Epithelial cell of esophagus (primary cell): Measurements from ENCODE around the gene ROS1.
A peak's percentile ranks its signal among the peaks of the same experiment; 100 is the strongest.
"Not testable (repeated sequence)": the region's sequence is repeated elsewhere in the genome, so short reads cannot be mapped to it uniquely, and the experiment has no call there.

Experiments used
- DNase-seq: peaks from one replicate; pipeline ENCODE4 v3.0.0; 2010; ENCODE audit warnings: low read depth
- H3K4me3 ChIP-seq: 2 replicates; pipeline ENCODE4 v1.5.1; 2011; ENCODE audit warnings: mild to moderate bottlenecking, low read length, control low read depth
- CTCF ChIP-seq: IDR thresholded peaks from 2 replicates; pipeline ENCODE4 v1.5.1; 2011; ENCODE audit warnings: low read depth, mild to moderate bottlenecking, low read length, control low read depth, inconsistent platforms; ENCODE audit not compliant: insufficient read depth; ENCODE audit errors: missing control alignments

Gene ROS1

GRCh38 chr6:117449549-117450439 is 24.1 kb upstream of the ROS1 start:
- TF ChIP-seq CTCF = peak; percentile 66
- no peak overlapping the region for H3K4me3 ChIP-seq
- DNase-seq = peak; percentile 78

GRCh38 chr6:117448732-117449485 is 23.2 kb upstream of the ROS1 start:
- peak; percentile 94 for DNase-seq
- no peak for TF ChIP-seq CTCF
- H3K4me3 ChIP-seq = no peak overlapping the region

GRCh38 chr6:117448011-117448410 is 22.3 kb upstream of the ROS1 start:
- no peak overlapping the region for H3K4me3 ChIP-seq
- no peak for DNase-seq
- no peak for TF ChIP-seq CTCF

GRCh38 chr6:117446861-117447260 is 21.1 kb upstream of the ROS1 start:
- no peak overlapping the region for H3K4me3 ChIP-seq
- DNase-seq = no peak
- no peak for TF ChIP-seq CTCF

- peak; percentile 63 for DNase-seq
- no peak overlapping the region for H3K4me3 ChIP-seq
- TF ChIP-seq CTCF = no peak
Measured at GRCh38 chr6:117444600-117444999, 18.9 kb upstream of the ROS1 start.

- not testable (repeated sequence) for H3K4me3 ChIP-seq, DNase-seq
Measured at GRCh38 chr6:117442313-117442712, 16.6 kb upstream of the ROS1 start.

- H3K4me3 ChIP-seq = no peak overlapping the region
- TF ChIP-seq CTCF = no peak
- DNase-seq = peak; percentile 86
Measured at GRCh38 chr6:117441824-117442264, 16.1 kb upstream of the ROS1 start.
